Activated CD4-positive, CD25-positive, alpha-beta regulatory T cell (primary cell): ENCODE data around the gene ID4.
A peak's percentile ranks its signal among the peaks of the same experiment; 100 is the strongest.

Source experiments
- DNase-seq, 4 experiments: peaks; one replicate each; lab custom pipeline; 2025; lab: John Stamatoyannopoulos, UW

ID4 gene

GRCh38 chr6:19836799-19837510, at the start of gene ID4:
TSS of gene ID4 (plus strand) at chr6:19837370. CDS start at chr6:19837755, 385 bp downstream.
- no peak for DNase-seq

GRCh38 chr6:19788686-19789085, 48.5 kb upstream of the ID4 start:
- no peak for DNase-seq

- DNase-seq = no peak
These were observed 47.9 kb upstream of the ID4 start for GRCh38 chr6:19789100-19789803.

- no peak for DNase-seq
These were observed 45.9 kb upstream of the ID4 start for GRCh38 chr6:19791267-19791666.

- no peak for DNase-seq
These were observed 42.0 kb upstream of the ID4 start for GRCh38 chr6:19795211-19795610.

GRCh38 chr6:19796452-19796851, 40.7 kb upstream of the ID4 start:
- no peak for DNase-seq

GRCh38 chr6:19798362-19798761, 38.8 kb upstream of the ID4 start:
- no peak for DNase-seq

- no peak for DNase-seq
These were observed 34.5 kb upstream of the ID4 start for GRCh38 chr6:19802656-19803055.

GRCh38 chr6:19803331-19804204, 33.6 kb upstream of the ID4 start:
- DNase-seq = no peak

- DNase-seq = peak in 1 of 4 experiments; percentile 3
These were observed 32.7 kb upstream of the ID4 start for GRCh38 chr6:19804205-19805128.

GRCh38 chr6:19805129-19805481, 32.1 kb upstream of the ID4 start:
- no peak for DNase-seq

- no peak for DNase-seq
These were observed 30.2 kb upstream of the ID4 start for GRCh38 chr6:19806971-19807396.

GRCh38 chr6:19811397-19812079, 25.6 kb upstream of the ID4 start:
- no peak for DNase-seq

GRCh38 chr6:19812512-19813119, 24.6 kb upstream of the ID4 start:
- no peak for DNase-seq

- no peak for DNase-seq
These were observed 18.4 kb upstream of the ID4 start for GRCh38 chr6:19818805-19819204.

- no peak for DNase-seq
These were observed 12.9 kb upstream of the ID4 start for GRCh38 chr6:19824058-19824807.

- DNase-seq = no peak
These were observed 9.9 kb upstream of the ID4 start for GRCh38 chr6:19827247-19827646.

GRCh38 chr6:19827903-19828302, 9.3 kb upstream of the ID4 start:
- no peak for DNase-seq

GRCh38 chr6:19830171-19830570, 7.0 kb upstream of the ID4 start:
- DNase-seq = no peak

- no peak for DNase-seq
These were observed 5.8 kb upstream of the ID4 start for GRCh38 chr6:19831358-19831757.
